ENCODE data around the gene RNF113B.

DNA sequence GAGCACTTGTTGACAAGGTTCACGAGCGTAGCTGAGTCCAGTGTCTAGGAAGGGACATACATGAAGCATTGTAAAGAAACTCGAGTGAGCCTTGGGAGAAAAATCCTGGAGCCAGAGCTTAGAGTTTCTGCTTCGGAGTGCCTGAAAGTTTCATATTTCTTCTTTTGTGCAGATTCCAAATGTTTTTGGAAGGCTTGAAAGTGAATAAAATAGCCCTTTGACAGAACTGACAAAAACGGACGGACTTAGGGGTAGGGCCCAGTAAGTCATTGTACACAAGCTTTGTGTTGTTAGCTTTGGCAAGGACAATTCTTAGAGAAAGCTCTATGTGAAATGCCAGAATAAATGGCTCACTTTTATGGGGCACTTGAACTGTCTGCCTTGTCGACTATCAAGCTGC is 2.8 kb downstream of the RNF113B start:
- TF ChIP-seq CTCF (IDR thresholded peaks at IDR 0.05): no peak
- TF ChIP-seq POLR2A (IDR thresholded peaks at IDR 0.05; ENCODE audit: low read depth): no peak
- no peak for TF ChIP-seq EP300 (IDR thresholded peaks at IDR 0.05)

Measured in esophagus muscularis mucosa (tissue), 4 donors.